SU-DHL-6 (cell line): Measurements from ENCODE around the gene MAP2K6.

Experiments
- CTCF ChIP-seq: fragments of 200-600 bp; sonication (generic); IDR thresholded peaks from one replicate; pipeline ENCODE4 v1.5.1; 2017; ENCODE audit warnings: antibody characterized with exemption, mild to moderate bottlenecking, low read length, moderate library complexity; ENCODE audit not compliant: insufficient read depth, poor library complexity, severe bottlenecking
- EZH2phosphoT487 ChIP-seq: fragments of 200-600 bp; sonication (generic), shearing (Covaris generic); conservative IDR thresholded peaks from 2 replicates; pipeline ENCODE4 v1.6.1; 2018; ENCODE audit warnings: mild to moderate bottlenecking, antibody characterized with exemption, low read length, moderate library complexity, mixed read lengths

- no peak for TF ChIP-seq CTCF
- TF ChIP-seq EZH2phosphoT487: no peak
Measured at GRCh38 chr17:69454051-69454450, 39.6 kb downstream of the MAP2K6 start.
